ENCODE results near the gene MTMR3.
"Not testable (repeated sequence)": the region's sequence is repeated elsewhere in the genome, so short reads cannot be mapped to it uniquely, and the experiment has no call there.

The MTMR3 gene

GRCh38 chr22:29971607-29972006, 88.6 kb downstream of the MTMR3 start:
- no peak for DNase-seq

DNA sequence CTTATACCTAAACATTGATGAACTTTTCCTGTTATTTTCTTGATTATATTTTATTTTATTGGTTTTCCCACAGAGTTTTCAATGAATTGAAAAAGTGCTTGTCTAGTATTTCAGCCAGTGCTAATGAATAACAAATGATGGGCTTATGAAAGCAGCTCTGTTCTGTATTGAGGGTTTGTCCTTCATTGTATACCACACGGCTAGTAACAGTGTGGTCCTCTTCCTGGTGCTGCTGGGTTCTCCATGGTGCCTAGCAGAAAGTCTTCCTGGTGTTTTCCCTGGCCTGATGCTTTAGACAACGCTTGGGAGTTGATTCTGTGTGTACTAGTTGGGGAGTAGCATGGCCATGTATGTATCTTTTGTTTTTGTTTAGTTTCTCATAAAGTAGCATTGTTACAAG, 89.1 kb downstream of the MTMR3 start:
- no peak for DNase-seq

GRCh38 chr22:29973269-29973668, 90.3 kb downstream of the MTMR3 start:
- DNase-seq, result no peak

- DNase-seq, result not testable (repeated sequence)
These were observed 90.7 kb downstream of the MTMR3 start for GRCh38 chr22:29973680-29974079.

DNA sequence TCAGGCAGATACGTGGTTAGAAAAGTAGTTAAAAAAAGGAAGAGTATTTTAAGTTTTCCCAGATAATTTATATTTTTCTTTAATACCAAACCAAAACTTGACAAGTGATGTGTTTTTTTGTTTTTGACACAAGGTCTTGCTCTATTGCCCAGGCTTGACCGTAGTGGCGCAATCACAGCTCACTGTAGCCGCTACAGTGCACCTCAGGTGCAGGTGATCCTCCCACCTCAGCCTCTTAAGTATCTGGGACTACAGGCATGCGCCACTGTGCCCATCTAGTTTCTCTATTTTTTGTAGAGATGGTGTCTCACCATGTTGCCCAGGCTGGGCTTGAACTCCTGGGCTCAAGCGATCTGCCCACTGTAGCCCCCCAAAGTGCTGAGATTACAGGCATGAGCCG, 92.5 kb downstream of the MTMR3 start:
- no peak for DNase-seq

DNA sequence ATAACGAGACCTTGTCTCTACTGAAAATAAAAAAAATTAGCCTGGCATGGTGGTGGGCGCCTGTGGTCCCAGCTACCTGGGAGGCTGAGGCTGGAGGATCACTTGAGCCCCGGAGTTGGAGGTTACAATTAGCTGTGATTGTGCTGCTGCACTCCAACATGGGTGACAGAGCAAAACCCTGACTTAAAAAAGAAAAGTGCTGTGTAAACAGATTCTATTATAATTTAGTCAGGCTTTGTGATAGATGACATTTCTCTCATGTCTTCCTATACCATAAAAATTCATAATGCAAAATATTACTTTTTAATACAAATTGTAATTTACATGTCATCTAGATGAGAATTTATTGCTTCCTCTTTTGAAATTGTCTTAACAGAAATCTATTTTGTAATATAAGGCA, 94.1 kb downstream of the MTMR3 start:
- DNase-seq, result no peak

DNA sequence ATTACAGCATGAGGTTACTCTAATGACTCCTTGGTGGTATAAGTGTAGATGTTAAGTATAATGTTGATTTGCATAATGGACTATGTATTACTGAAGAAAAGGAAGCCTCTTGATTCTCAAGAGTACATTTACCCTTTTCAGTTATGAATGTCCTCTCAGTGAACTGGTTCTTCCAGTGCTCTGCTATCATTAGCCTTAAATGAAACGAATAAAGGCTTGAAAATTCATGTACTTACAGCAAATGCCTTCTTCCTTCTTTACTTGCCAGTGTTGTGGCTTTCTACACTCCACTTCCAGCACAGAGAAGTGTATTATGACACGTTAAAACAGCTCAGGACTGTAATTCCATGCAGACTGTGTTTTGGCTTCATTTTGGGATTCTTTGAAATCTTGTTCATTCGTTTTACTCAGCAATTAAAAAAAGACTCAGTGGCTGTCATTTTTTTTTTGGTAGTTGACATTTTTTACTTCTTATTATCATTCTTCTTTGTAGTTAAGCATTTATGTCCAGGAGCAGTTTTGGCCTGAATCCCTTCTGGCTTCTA, 96.9 kb downstream of the MTMR3 start:
- DNase-seq, result no peak

- DNase-seq, result no peak
These were observed 100.4 kb downstream of the MTMR3 start for GRCh38 chr22:29983296-29983917.

DNA sequence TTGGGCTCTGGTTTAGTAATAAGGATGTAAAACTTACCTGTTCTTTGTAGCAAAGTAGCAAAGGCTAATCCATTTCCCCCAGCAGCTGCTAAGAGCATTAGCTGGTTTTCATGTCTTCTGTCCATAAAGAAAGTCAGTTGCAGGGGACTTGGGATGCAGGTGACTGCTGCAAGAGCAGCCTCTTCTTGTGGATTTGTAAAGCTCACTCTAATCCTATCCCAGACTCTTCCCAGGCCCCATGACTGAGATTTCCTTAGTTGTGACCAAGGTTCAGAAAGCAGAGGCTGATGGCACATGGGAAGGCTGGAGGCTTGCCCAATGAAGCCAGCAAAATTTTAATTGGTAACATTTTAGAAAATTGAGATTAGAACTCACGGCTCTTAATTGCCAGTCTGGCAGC, 102.9 kb downstream of the MTMR3 start:
- DNase-seq, result no peak

GRCh38 chr22:29987137-29987536, 104.2 kb downstream of the MTMR3 start:
- no peak for DNase-seq

GRCh38 chr22:29988719-29989118, 105.7 kb downstream of the MTMR3 start:
- no peak for DNase-seq

DNA sequence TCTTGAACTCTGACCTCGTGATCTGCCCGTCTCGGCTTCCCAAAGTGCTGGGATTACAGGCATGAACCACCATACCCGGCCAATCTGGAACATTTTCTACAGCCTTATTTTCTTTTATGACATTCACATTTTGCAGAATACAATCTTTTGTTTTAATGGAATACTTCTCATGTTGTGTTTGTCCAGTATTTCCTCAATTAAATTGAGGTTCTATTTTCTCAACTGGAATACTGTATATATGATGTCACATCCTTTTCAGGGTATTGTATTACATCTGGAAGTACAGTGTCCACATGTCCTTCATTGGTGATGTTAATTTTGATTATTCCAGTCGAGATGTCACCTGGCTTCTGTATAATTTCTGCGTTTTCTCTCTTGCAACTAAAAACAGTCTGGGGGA, 106.5 kb downstream of the MTMR3 start:
- no peak for DNase-seq

DNA sequence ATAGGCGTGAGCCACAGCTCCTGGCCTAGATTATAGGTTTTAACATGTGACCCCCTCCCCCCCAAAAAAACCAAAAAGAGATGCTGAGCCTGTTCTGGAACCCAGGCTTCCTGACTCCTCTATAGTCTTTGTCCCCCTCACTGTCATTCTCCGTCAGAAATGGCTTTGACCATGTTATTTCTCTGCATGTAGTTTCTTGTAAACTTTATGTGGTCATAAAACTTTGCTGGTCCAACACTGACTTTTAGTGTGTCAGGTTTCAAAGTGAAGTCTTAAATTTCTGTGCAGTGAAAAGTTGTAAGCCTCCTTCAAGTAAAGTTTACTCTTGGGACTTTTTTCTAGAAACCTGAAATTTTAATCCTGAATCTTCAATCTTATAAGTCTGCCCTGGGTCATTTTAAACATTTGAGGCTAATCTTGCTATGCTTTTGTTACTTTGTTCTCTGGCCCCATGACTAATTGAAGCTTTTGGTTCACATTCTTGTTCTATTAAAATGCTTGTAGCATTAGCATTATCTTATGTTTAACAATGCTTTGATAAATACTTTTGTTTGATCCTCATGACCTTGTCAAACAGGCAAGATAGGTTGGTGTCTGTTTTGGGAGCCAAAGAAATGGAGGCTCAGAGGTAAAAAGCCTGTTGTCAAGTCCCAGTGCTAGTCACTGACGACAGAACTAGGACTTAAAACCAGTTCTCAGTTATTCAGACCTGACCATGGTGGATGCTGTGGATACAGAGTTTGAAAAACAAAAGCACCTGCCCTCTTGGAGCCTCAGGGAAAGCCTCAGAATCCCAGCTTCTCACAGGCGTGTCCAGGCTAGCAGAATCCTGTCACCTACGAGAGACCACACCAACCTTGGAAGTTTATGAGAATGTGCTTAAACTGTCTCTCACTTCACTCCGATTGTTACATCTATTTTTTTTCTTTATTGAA, 109.6 kb downstream of the MTMR3 start:
- DNase-seq, result no peak

DNA sequence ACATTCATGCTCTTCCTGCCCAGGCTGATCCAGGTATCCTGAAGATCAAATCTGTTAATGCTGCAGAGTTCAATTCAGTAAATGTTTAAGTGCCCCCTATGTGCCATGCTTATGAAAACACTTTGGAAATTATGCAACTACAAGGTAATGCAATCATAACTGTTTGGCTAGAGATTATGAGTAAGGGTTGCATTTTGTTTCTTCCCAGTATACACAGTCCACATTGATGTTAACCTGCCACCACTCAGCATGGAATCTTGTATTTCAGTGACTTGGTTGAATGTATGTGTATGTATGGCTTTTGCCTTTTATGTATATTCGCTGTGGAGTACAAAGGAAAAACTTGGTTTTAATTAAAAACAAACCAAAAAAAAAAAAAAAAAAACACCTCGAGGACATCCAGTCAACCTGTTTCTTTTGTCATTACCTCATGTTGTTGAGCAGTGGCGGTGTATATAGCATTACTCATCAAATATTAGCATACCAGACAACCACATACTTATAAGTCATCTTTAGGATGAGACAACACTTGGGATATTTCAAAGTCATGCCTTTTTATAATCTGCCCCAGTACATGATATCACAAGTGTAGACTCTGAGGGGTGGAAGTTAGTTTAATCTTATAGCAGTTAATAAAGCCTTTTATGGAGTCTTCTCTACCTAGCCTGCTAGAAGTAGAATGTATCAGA, 111.2 kb downstream of the MTMR3 start:
- peak; percentile 84 for DNase-seq

DNA sequence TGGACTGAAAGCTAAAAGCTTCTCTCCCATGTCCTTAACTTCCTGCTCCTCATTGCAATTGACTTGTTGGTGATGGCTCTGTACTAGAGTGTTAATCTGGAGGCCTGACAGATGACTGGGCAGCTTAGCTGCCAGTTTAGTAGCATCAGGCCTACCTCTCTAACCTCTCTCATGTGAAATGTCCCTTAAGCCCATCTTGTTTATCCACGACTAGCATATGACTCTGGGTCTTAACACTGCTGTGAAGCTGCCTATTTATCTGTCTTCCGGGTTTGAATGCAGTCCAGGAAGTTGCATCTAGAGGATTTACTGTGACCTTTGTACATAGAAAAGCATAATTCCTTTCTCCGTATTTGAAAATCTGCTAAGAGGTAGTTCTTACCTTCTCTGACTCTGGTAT, 112.0 kb downstream of the MTMR3 start:
- peak; percentile 28 for DNase-seq

DNA sequence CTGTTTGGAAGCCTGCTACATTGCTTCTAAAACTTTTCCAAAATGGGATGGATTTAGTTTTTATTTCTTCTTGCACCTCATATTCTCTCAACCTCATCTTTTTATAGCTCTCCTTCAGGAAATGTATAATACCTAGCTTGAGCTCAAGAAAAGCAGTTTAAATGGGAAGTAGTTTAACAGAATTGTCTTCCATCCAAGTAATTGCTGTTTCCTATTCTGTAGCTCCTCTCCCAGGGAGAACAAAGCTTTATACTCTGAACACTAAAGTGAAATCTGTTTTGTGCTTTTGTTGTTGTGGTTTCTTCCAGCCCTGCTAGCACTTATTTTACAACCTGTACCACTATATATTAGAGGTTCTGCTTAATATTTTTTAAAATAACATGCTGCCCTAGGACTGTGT, 114.1 kb downstream of the MTMR3 start:
- DNase-seq, result no peak

DNA sequence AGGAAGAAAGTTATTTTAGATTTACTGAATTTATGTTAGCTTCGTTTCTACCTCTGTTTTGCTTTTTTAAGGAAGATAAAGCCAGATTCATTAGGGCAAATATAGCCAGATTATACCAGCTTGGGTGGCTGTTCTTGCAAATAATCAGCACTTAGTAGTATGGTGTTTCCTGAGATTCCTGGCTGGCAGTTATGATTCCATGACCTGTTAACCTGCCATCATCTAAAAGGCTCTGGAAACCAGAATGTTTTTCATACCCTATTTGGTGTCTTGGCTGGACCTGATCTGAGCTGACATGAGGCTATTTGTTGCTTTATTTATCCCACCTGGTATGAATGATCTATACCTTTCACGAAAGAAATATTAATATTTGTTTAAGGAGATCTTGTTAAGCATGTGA, 114.5 kb downstream of the MTMR3 start:
- no peak for DNase-seq

- no peak for DNase-seq
These were observed 115.8 kb downstream of the MTMR3 start for GRCh38 chr22:29998627-29999384.

DNA sequence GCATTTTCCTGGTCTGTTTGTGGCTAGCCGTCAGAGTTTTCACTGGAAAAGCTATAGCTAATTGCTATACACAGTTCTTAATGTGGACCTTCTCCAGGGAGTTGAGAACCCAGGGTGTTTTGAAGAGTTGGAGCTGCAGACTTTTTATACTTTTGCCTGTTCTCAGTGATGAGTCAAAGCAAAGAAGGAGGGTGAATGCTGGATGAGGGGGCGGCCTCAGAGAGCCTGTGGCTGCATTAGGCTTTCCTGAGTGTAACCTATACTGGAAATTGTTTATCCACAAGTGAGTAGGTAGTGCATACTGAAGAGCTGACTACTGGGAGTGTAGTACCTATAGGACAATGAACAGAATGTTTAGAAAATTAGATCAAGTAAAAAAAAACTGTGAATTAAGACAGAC, 117.6 kb downstream of the MTMR3 start:
- no peak for DNase-seq

DNA sequence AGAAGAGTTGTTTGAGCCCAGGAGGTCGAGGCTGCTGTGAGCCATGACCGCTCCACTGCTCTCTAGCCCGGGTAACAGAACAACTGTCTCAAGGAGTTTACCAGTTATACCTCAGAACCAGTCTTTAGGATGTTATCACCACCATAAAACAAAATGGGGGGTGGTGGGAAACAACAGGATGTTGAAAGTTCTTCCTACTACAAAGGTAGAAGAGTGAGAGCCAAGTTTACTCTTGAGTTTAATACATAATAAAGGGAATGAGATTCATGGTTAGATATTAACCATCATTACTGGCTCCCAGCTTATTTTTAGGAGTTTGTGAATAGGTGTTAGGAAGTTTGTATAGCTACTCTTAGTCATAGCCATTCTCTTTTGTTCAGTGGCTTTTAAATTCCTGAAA, 118.5 kb downstream of the MTMR3 start:
- no peak for DNase-seq

DNA sequence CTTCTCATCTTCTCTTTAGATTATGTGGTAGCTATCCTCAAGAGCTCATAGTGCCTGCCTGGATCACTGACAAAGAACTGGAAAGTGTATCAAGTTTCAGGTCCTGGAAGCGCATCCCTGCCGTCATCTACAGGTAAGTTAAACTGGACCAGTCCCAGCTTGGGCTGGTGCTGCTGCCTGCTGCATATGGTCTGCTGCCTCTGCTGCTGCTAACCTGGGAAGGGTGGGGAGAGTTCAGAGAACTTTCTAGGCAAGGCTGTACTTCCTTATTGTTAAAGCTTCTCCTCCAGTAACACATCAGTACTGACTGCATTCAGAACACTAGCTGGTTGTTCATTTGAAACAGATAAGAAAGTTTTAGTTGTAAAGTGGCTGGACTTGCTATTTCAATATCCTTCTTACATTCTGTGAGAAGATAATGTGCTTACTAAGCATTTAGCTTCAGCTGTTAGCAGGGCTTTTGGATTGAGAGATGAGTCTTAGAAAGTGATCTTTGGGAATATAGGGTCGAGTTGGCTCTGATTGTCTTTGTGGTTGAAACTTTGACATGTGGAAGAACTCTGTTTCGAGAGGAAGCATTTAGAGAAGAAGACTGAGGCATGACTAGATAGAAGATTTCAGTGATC, 120.0 kb downstream of the MTMR3 start:
- DNase-seq, result no peak

- no peak for DNase-seq
These were observed 121.1 kb downstream of the MTMR3 start for GRCh38 chr22:30004101-30004500.
